CD14-positive monocyte (primary cell): ENCODE data around the gene ACSM3. TPM values are rescaled to one million over a fixed set of nuclear protein-coding genes. Genes with fewer than 3 reads are reported as not detected.

ENCODE experiments used
- DNase-seq, 3 donors: peaks; one replicate each; pipeline ENCODE4 v3.0.0-alpha.2; 2011 to 2022
- H2AFZ ChIP-seq: 2 replicates; pipeline ENCODE4 v1.6.0; 2012; ENCODE audit warnings: mild to moderate bottlenecking, low read depth, low read length, inconsistent platforms; ENCODE audit not compliant: insufficient read depth, poor library complexity, severe bottlenecking
- H3K27ac ChIP-seq, 2 donors: 1 replicate in 1 of 2; 2 replicates in 1 of 2; pipeline ENCODE4 v1.5.1; 2012 to 2013; ENCODE audit warnings: low read length in 2 of 2, control low read depth in 1 of 2, inconsistent platforms in 1 of 2, low read depth in 1 of 2, mild to moderate bottlenecking in 1 of 2
- H3K27me3 ChIP-seq, 2 donors: one replicate each; pipeline versions ENCODE4 v1.6.0 to v1.6.1; 2011 to 2013; ENCODE audit warnings: low read length in 2 of 2; ENCODE audit not compliant: control insufficient read depth in 2 of 2, insufficient read depth in 2 of 2
- H3K36me3 ChIP-seq, 2 donors: replicated peaks in 1 of 2; 1 replicate in 1 of 2; 2 replicates in 1 of 2; pipeline versions ENCODE4 v1.5.1 to v1.6.1; 2012 to 2013; ENCODE audit warnings: low read length in 2 of 2, control low read depth in 1 of 2, inconsistent platforms in 1 of 2, mild to moderate bottlenecking in 1 of 2; ENCODE audit not compliant: insufficient read depth in 2 of 2, control insufficient read depth in 1 of 2
- H3K4me1 ChIP-seq, 2 donors: 1 replicate in 1 of 2; 2 replicates in 1 of 2; pipeline versions ENCODE4 v1.5.1 to v1.6.1; 2012 to 2013; ENCODE audit warnings: low read length in 2 of 2, control low read depth in 1 of 2, inconsistent platforms in 1 of 2, mild to moderate bottlenecking in 1 of 2, moderate library complexity in 1 of 2; ENCODE audit not compliant: insufficient read depth in 2 of 2, control insufficient read depth in 1 of 2
- H3K4me2 ChIP-seq: replicated peaks from 2 replicates; pipeline ENCODE3; 2012; ENCODE audit warnings: low read length, moderate library complexity, mild to moderate bottlenecking; ENCODE audit not compliant: poor library complexity, severe bottlenecking; ENCODE audit errors: extremely low read depth
- H3K4me3 ChIP-seq, 3 experiments: fragments of 200-600 bp in 1 of 3; sonication (generic) in 1 of 3; replicated peaks in 1 of 3; 1 replicate in 2 of 3; 2 replicates in 1 of 3; pipeline ENCODE4 v1.5.1; 2011 to 2013; ENCODE audit warnings: low read length in 3 of 3, mild to moderate bottlenecking in 3 of 3, control low read depth in 2 of 3, low read depth in 2 of 3, inconsistent platforms in 1 of 3, moderate library complexity in 1 of 3
- H3K79me2 ChIP-seq: 2 replicates; pipeline ENCODE4 v1.6.0; 2012; ENCODE audit warnings: mild to moderate bottlenecking, control low read depth, inconsistent platforms, low read length, moderate library complexity; ENCODE audit not compliant: insufficient read depth
- H3K9ac ChIP-seq: 2 replicates; pipeline ENCODE4 v1.6.0; 2017; ENCODE audit warnings: low read length, mild to moderate bottlenecking; ENCODE audit not compliant: insufficient read depth, poor library complexity, severe bottlenecking
- H3K9me3 ChIP-seq, 2 donors: replicated peaks in 1 of 2; 1 replicate in 1 of 2; 2 replicates in 1 of 2; pipeline versions ENCODE4 v1.5.1 to v1.6.1; 2012 to 2013; ENCODE audit warnings: low read length in 2 of 2, control low read depth in 1 of 2; ENCODE audit not compliant: control insufficient read depth in 1 of 2, insufficient read depth in 1 of 2
- H4K20me1 ChIP-seq: 2 replicates; pipeline ENCODE4 v1.6.0; 2012; ENCODE audit warnings: mild to moderate bottlenecking, low read length, control low read depth, moderate library complexity; ENCODE audit not compliant: insufficient read depth
- H3K27ac Mint-ChIP-seq, 7 donors: one replicate each; pipeline ENCODE4 v1.8.0; 2020; ENCODE audit warnings: mild to moderate bottlenecking in 7 of 7, mixed read lengths in 7 of 7, moderate library complexity in 6 of 7, inconsistent platforms in 2 of 7
- H3K27me3 Mint-ChIP-seq, 3 donors: one replicate each; pipeline ENCODE4 v1.8.0; 2021 to 2022; ENCODE audit warnings: low read depth in 3 of 3, mild to moderate bottlenecking in 3 of 3, mixed read lengths in 3 of 3, moderate library complexity in 3 of 3, inconsistent platforms in 1 of 3
- H3K36me3 Mint-ChIP-seq, 2 donors: one replicate each; pipeline ENCODE4 v1.8.0; 2020; ENCODE audit warnings: mixed read lengths in 2 of 2, inconsistent platforms in 1 of 2, mild to moderate bottlenecking in 1 of 2
- H3K4me1 Mint-ChIP-seq: one replicate; pipeline ENCODE4 v1.8.0; 2020; ENCODE audit warnings: mild to moderate bottlenecking, mixed read lengths
- H3K4me3 Mint-ChIP-seq, 2 donors: one replicate each; pipeline ENCODE4 v1.8.0; 2020; ENCODE audit warnings: mild to moderate bottlenecking in 2 of 2, mixed read lengths in 2 of 2, moderate library complexity in 1 of 2
- H3K9me3 Mint-ChIP-seq, 7 donors: one replicate each; pipeline ENCODE4 v1.8.0; 2020 to 2022; ENCODE audit warnings: mixed read lengths in 7 of 7, mild to moderate bottlenecking in 6 of 7, moderate library complexity in 6 of 7, inconsistent platforms in 2 of 7
- CTCF ChIP-seq: fragments of 200-600 bp; IDR thresholded peaks from one replicate; pipeline ENCODE4 v1.8.0; 2022; ENCODE audit warnings: antibody characterized with exemption, mild to moderate bottlenecking
- WGBS: methylation state at CpG from one replicate; pipeline ENCODE4 v1.1.5; 2013; ENCODE audit warnings: missing lambda C conversion rate; ENCODE audit not compliant: insufficient coverage; 5-methylcytosine and 5-hydroxymethylcytosine counted together
- intact Hi-C, 2 donors: fragments of 100-400 bp; cut with micrococcal nuclease; formaldehyde crosslinking; loops; one replicate each; pipeline versions ENCODE4 v1.15.0 to v1.15.1; 2023
- polyA plus RNA-seq, 3 donors: library from polyadenylated mRNA; depleted of rRNA in 1 of 3; unstranded in 2 of 3; stranded (reverse) in 1 of 3; fragments of 300-500 nt in 2 of 3; fragments of >200 nt in 1 of 3; fragmentation: Illumina TruSeq in 2 of 3; gene quantifications; 1 replicate in 2 of 3; 2 replicates in 1 of 3; pipeline ENCODE4 v1.2.3, GENCODE V29; 2012 to 2021

ACSM3 gene
- polyA plus RNA-seq, 3 donors, result 1.6 to 5.1 (median 1.9) TPM

GRCh38 chr16:20767577-20767976 lies 3.8 kb downstream of the ACSM3 start:
- Histone ChIP-seq H2AFZ (no peak overlapping the region), H3K9ac (no peak overlapping the region), H3K4me1 (peaks cover 11 to 20% of the 10 kb centered on the region in 2 donors), H3K27ac (no peak overlapping the region), H3K9me3 (no peaks in the 10 kb centered on the region), H3K4me3 (no peak overlapping the region), H4K20me1 (no peaks in the 10 kb centered on the region), H3K27me3 (no peaks in the 10 kb centered on the region), H3K36me3 (no peaks in the 10 kb centered on the region), H3K79me2 (no peaks in the 10 kb centered on the region), H3K4me2 (no peak overlapping the region)
- Mint-ChIP-seq H3K27ac (no peak overlapping the region), H3K4me3 (no peak overlapping the region), H3K36me3 (peaks cover 0 to 2% of the 10 kb centered on the region in 2 donors), H3K27me3 (no peaks in the 10 kb centered on the region), H3K4me1 (peaks cover 10% of the 10 kb centered on the region), H3K9me3 (peaks cover 0 to 2% (median 0%) of the 10 kb centered on the region in 7 donors)
- intact Hi-C loops, result no loop called here
- TF ChIP-seq CTCF, result no peak
- no peak for DNase-seq

- Histone ChIP-seq H3K27me3 (no peaks in the 10 kb centered on the region), H3K9ac (no peak overlapping the region), H3K4me2 (no peak overlapping the region), H3K4me3 (no peak overlapping the region), H2AFZ (no peak overlapping the region), H3K36me3 (no peaks in the 10 kb centered on the region), H3K79me2 (no peaks in the 10 kb centered on the region), H3K4me1 (peaks cover 9 to 15% of the 10 kb centered on the region in 2 donors), H3K27ac (no peak overlapping the region), H3K9me3 (no peaks in the 10 kb centered on the region), H4K20me1 (no peaks in the 10 kb centered on the region)
- peak in 1 of 3 donors; percentile 8 for DNase-seq
- Mint-ChIP-seq H3K9me3 (no peaks in the 10 kb centered on the region), H3K4me3 (no peak overlapping the region), H3K4me1 (peaks cover 8% of the 10 kb centered on the region), H3K27me3 (no peaks in the 10 kb centered on the region), H3K36me3 (peaks cover 0 to 2% of the 10 kb centered on the region in 2 donors), H3K27ac (no peak overlapping the region)
- TF ChIP-seq CTCF, result no peak
- WGBS, result no CpG with 5 or more reads among the region's 1 CpG
- intact Hi-C loops, result no loop called here
Observed at GRCh38 chr16:20768121-20768520, 4.3 kb downstream of the ACSM3 start.
